Liver (tissue), 9 donors: ENCODE results near the gene ABHD18. TPM values are rescaled to one million over a fixed set of nuclear protein-coding genes. Genes with fewer than 3 reads are reported as not detected.

Source experiments
- DNase-seq: peaks from one replicate; pipeline ENCODE4 v3.0.0-alpha.2; 2017; ENCODE audit warnings: low spot score
- H3K27ac ChIP-seq, 2 donors: one replicate each; pipeline ENCODE4 v1.7.0; 2013; ENCODE audit warnings: inconsistent platforms in 2 of 2, low read length in 2 of 2, control low read depth in 1 of 2, low read depth in 1 of 2, mild to moderate bottlenecking in 1 of 2
- H3K27me3 ChIP-seq, 4 donors: one replicate each; pipeline versions ENCODE4 v1.6.1 to v1.7.0; 2013; ENCODE audit warnings: low read length in 3 of 4, inconsistent platforms in 1 of 4, mild to moderate bottlenecking in 1 of 4, moderate library complexity in 1 of 4; ENCODE audit not compliant: control insufficient read depth in 4 of 4, insufficient read depth in 4 of 4
- H3K36me3 ChIP-seq, 4 donors: one replicate each; pipeline versions ENCODE4 v1.6.1 to v1.7.0; 2013; ENCODE audit warnings: low read length in 3 of 4, mild to moderate bottlenecking in 3 of 4, low read depth in 1 of 4, moderate library complexity in 1 of 4; ENCODE audit not compliant: control insufficient read depth in 4 of 4, insufficient read depth in 3 of 4
- H3K4me1 ChIP-seq, 4 donors: one replicate each; pipeline versions ENCODE4 v1.6.1 to v1.7.0; 2013; ENCODE audit warnings: low read length in 3 of 4, mild to moderate bottlenecking in 3 of 4, moderate library complexity in 1 of 4; ENCODE audit not compliant: control insufficient read depth in 4 of 4, insufficient read depth in 4 of 4
- H3K4me3 ChIP-seq, 3 donors: one replicate each; pipeline versions ENCODE4 v1.6.1 to v1.7.0; 2013; ENCODE audit warnings: low read length in 3 of 3, control low read depth in 1 of 3, low read depth in 1 of 3, mild to moderate bottlenecking in 1 of 3
- H3K9ac ChIP-seq, 2 donors: one replicate each; pipeline ENCODE4 v1.7.0; 2013; ENCODE audit warnings: low read length in 2 of 2, mild to moderate bottlenecking in 2 of 2, moderate library complexity in 2 of 2, control low read depth in 1 of 2, low read depth in 1 of 2
- H3K9me3 ChIP-seq, 4 donors: one replicate each; pipeline versions ENCODE4 v1.6.1 to v1.7.0; 2013; ENCODE audit warnings: low read length in 3 of 4; ENCODE audit not compliant: control insufficient read depth in 4 of 4
- ATF3 ChIP-seq: IDR thresholded peaks from 2 replicates; pipeline ENCODE4 v1.6.1; 2016; ENCODE audit warnings: antibody characterized with exemption
- EGR1 ChIP-seq, 2 donors: IDR thresholded peaks; 2 replicates each; pipeline ENCODE4 v1.6.1; 2016 to 2018; ENCODE audit warnings: antibody characterized with exemption in 2 of 2, low read depth in 2 of 2
- FOXA2 ChIP-seq: IDR thresholded peaks from 2 replicates; pipeline ENCODE4 v1.6.1; 2016; ENCODE audit warnings: antibody characterized with exemption
- GABPA ChIP-seq, 2 donors: IDR thresholded peaks in 1 of 2; conservative IDR thresholded peaks in 1 of 2; 2 replicates each; pipeline ENCODE4 v1.6.1; 2016; ENCODE audit warnings: antibody characterized with exemption in 2 of 2, mild to moderate bottlenecking in 1 of 2, moderate library complexity in 1 of 2
- HNF4A ChIP-seq, 2 donors: conservative IDR thresholded peaks; 2 replicates each; pipeline ENCODE4 v1.6.1; 2016; ENCODE audit warnings: antibody characterized with exemption in 2 of 2, mild to moderate bottlenecking in 2 of 2
- HNF4G ChIP-seq: IDR thresholded peaks from 2 replicates; pipeline ENCODE4 v1.6.1; 2016; ENCODE audit warnings: antibody characterized with exemption
- MAX ChIP-seq: IDR thresholded peaks from 2 replicates; pipeline ENCODE4 v1.6.1; 2016; ENCODE audit warnings: antibody characterized with exemption
- NR2F2 ChIP-seq: IDR thresholded peaks from 2 replicates; pipeline ENCODE4 v1.6.1; 2016; ENCODE audit warnings: antibody characterized with exemption
- RXRA ChIP-seq, 2 donors: IDR thresholded peaks; 2 replicates each; pipeline ENCODE4 v1.6.1; 2017 to 2018; ENCODE audit warnings: antibody characterized with exemption in 2 of 2, mild to moderate bottlenecking in 1 of 2
- SP1 ChIP-seq: IDR thresholded peaks from 2 replicates; pipeline ENCODE4 v1.6.1; 2018; ENCODE audit warnings: antibody characterized with exemption, mild to moderate bottlenecking
- ZBTB33 ChIP-seq: IDR thresholded peaks from 2 replicates; pipeline ENCODE4 v1.6.1; 2016; ENCODE audit warnings: antibody characterized with exemption
- WGBS: extraction: QIAGEN DNeasy Blood & Tissue Kit; methylation state at CpG from one replicate; pipeline ENCODE4 v1.1.7; 2013; 5-methylcytosine and 5-hydroxymethylcytosine counted together
- polyA plus RNA-seq, 2 donors: library from polyadenylated mRNA; stranded (reverse) in 1 of 2; unstranded in 1 of 2; fragments of 200-250 nt in 1 of 2; fragments of >200 nt in 1 of 2; fragmentation: Nextera tagmentation in 1 of 2; extraction: Ambion mirVana in 1 of 2; gene quantifications; one replicate each; pipeline versions ENCODE4 v1.2.1 to v1.2.3, GENCODE V29; 2013 to 2015
- total RNA-seq, 2 donors: library from RNA; depleted of rRNA; stranded (reverse); fragments of >200 nt; gene quantifications; one replicate each; pipeline ENCODE4 v1.2.3, GENCODE V29; 2014
- TF ChIP-seq, protein P1 (sequence below): fragments of 150-350 bp; IDR thresholded peaks from 2 replicates; pipeline ENCODE4 v1.5.1; 2017; ENCODE audit warnings: improper control_type of control experiment, low read depth, low read length; ENCODE audit not compliant: missing input control
- TF ChIP-seq, protein P2 (sequence below): IDR thresholded peaks from 2 replicates; pipeline ENCODE4 v1.6.1; 2016; ENCODE audit warnings: antibody characterized with exemption, mild to moderate bottlenecking
- donor health status: healthy.
- donor health status: healthy.
- donor health status: healthy.
- donor health status: healthy.
- donor health status: healthy.

ABHD18 gene
- total and polyA plus RNA-seq, 4 donors = 3.9 to 14.1 (median 8.5) TPM

DNA sequence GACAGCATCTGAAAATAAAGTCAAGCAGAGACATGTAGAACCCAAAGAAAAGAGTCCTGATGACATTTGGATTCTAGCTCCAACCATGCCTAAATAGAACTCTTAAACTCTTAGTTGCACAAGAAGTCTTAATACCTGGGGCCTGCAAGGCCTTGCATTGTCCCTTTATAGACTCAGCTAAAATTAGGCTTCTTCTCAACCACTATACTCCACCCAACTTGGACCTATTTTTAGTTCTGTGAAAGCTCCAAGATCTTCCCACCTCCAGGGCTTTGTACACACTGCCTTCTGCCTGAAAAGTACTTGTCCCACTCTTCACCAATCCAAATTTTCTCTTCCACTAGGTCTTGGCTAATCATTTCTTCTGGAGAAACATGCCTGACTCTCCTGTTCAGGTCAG lies 48.1 kb upstream of the ABHD18 start:
- no peak for DNase-seq
- Histone ChIP-seq H3K27me3 (no peaks in the 10 kb centered on the region), H3K4me1 (no peaks in the 10 kb centered on the region), H3K9me3 (no peaks in the 10 kb centered on the region), H3K9ac (no peak overlapping the region), H3K36me3 (peaks cover 7 to 19% (median 15%) of the 10 kb centered on the region in 4 donors), H3K4me3 (no peak overlapping the region), H3K27ac (no peak overlapping the region)
- no peak for TF ChIP-seq ATF3
- no peak for TF ChIP-seq HNF4G
- no peak for TF ChIP-seq NR2F2
- TF ChIP-seq, protein P1, sequence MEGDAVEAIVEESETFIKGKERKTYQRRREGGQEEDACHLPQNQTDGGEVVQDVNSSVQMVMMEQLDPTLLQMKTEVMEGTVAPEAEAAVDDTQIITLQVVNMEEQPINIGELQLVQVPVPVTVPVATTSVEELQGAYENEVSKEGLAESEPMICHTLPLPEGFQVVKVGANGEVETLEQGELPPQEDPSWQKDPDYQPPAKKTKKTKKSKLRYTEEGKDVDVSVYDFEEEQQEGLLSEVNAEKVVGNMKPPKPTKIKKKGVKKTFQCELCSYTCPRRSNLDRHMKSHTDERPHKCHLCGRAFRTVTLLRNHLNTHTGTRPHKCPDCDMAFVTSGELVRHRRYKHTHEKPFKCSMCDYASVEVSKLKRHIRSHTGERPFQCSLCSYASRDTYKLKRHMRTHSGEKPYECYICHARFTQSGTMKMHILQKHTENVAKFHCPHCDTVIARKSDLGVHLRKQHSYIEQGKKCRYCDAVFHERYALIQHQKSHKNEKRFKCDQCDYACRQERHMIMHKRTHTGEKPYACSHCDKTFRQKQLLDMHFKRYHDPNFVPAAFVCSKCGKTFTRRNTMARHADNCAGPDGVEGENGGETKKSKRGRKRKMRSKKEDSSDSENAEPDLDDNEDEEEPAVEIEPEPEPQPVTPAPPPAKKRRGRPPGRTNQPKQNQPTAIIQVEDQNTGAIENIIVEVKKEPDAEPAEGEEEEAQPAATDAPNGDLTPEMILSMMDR = no peak
- no peak for TF ChIP-seq HNF4A (conservative IDR thresholded peaks at IDR 0.05)
- TF ChIP-seq, protein P2, sequence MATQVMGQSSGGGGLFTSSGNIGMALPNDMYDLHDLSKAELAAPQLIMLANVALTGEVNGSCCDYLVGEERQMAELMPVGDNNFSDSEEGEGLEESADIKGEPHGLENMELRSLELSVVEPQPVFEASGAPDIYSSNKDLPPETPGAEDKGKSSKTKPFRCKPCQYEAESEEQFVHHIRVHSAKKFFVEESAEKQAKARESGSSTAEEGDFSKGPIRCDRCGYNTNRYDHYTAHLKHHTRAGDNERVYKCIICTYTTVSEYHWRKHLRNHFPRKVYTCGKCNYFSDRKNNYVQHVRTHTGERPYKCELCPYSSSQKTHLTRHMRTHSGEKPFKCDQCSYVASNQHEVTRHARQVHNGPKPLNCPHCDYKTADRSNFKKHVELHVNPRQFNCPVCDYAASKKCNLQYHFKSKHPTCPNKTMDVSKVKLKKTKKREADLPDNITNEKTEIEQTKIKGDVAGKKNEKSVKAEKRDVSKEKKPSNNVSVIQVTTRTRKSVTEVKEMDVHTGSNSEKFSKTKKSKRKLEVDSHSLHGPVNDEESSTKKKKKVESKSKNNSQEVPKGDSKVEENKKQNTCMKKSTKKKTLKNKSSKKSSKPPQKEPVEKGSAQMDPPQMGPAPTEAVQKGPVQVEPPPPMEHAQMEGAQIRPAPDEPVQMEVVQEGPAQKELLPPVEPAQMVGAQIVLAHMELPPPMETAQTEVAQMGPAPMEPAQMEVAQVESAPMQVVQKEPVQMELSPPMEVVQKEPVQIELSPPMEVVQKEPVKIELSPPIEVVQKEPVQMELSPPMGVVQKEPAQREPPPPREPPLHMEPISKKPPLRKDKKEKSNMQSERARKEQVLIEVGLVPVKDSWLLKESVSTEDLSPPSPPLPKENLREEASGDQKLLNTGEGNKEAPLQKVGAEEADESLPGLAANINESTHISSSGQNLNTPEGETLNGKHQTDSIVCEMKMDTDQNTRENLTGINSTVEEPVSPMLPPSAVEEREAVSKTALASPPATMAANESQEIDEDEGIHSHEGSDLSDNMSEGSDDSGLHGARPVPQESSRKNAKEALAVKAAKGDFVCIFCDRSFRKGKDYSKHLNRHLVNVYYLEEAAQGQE = no peak
- TF ChIP-seq RXRA (IDR thresholded peaks at IDR 0.05) = no peak
- no peak for TF ChIP-seq MAX
- TF ChIP-seq FOXA2 = no peak
- no peak for TF ChIP-seq SP1
- no peak for TF ChIP-seq ZBTB33
- TF ChIP-seq EGR1 (IDR thresholded peaks at IDR 0.05; ENCODE audit: low read depth in 2 of 2) = no peak

GRCh38 chr4:127920521-127920920 lies 44.7 kb upstream of the ABHD18 start:
- H3K9me3 ChIP-seq = no peaks in the 10 kb centered on the region
- TF ChIP-seq GABPA (IDR thresholded peaks at IDR 0.05 in 1 of 2, conservative IDR thresholded peaks at IDR 0.05 in 1 of 2) (no peak), HNF4G (no peak), NR2F2 (no peak), HNF4A (conservative IDR thresholded peaks at IDR 0.05) (no peak)
- TF ChIP-seq, protein P1 = no peak
- no peak overlapping the region for H3K9ac ChIP-seq
- H3K27me3 ChIP-seq = no peaks in the 10 kb centered on the region
- no peak for DNase-seq
- WGBS = 100% methylated on average over 3 of the region's 3 CpGs
- H3K27ac ChIP-seq = no peak overlapping the region
- no peaks in the 10 kb centered on the region for H3K4me1 ChIP-seq
- H3K36me3 ChIP-seq = peaks cover 7 to 19% (median 15%) of the 10 kb centered on the region in 4 donors
- no peak overlapping the region for H3K4me3 ChIP-seq
